ENCODE results near the gene RPS17.
"Not testable (repeated sequence)": the region's sequence is repeated elsewhere in the genome, so short reads cannot be mapped to it uniquely, and the experiment has no call there.

- not testable (repeated sequence) for TF ChIP-seq POLR2A (IDR thresholded peaks at IDR 0.05; ENCODE audit: low read length); GATA1 (IDR thresholded peaks at IDR 0.05; ENCODE audit: low read depth, low read length)
These were observed 26.7 kb downstream of the RPS17 start for GRCh38 chr15:82513587-82513986.

Measured in erythroblast (primary cell).